ENCODE measurements around the gene STX3.

GRCh38 chr11:59787816-59788215 is 32.6 kb downstream of the STX3 start:
- TF ChIP-seq CTCF (IDR thresholded peaks at IDR 0.05), result no peak
- TF ChIP-seq POLR2A (IDR thresholded peaks at IDR 0.05), result no peak
